PFSK-1 (cell line): Measurements from ENCODE around the gene SSH3.

Experiments
- POLR2AphosphoS5 ChIP-seq: IDR thresholded peaks from 2 replicates; pipeline ENCODE4 v1.6.1; 2012; ENCODE audit warnings: low read depth, mild to moderate bottlenecking, control low read depth, low read length, moderate library complexity
- SIN3A ChIP-seq: IDR thresholded peaks from 2 replicates; pipeline ENCODE4 v1.6.1; 2012; ENCODE audit warnings: mild to moderate bottlenecking, low read length, moderate library complexity, borderline replicate concordance; ENCODE audit not compliant: insufficient read depth

- no peak for TF ChIP-seq POLR2AphosphoS5
- TF ChIP-seq SIN3A, result no peak
Measured at GRCh38 chr11:67356864-67357561, 53.7 kb downstream of the SSH3 start.
